T-helper 9 cell (primary cell): ENCODE results near the gene PDE9A.
"Not testable (repeated sequence)": the region's sequence is repeated elsewhere in the genome, so short reads cannot be mapped to it uniquely, and the experiment has no call there.

Source experiments
- DNase-seq: peaks from one replicate; pipeline ENCODE4 v3.0.0-alpha.2; 2020

Gene PDE9A

DNA sequence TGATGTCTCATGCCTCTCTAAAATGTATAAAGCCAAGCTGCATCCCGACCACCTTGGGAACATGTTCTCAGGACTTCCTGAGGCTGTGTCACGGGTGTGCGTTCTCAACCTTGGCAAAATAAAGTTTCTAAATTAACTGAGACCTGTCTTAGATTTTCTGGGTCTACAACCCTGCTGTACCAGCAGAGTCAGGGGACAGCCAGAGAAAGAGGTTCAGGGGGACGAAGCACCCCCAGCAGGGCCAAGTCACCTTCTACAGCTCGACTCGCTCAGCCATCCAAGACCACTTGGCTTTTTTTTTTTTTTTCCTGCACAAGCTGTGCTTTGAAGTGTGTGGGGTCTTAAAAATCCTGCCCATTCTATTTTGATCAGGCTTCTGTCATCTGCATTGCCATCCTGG, 28.5 kb upstream of the PDE9A start:
- no peak for DNase-seq

DNA sequence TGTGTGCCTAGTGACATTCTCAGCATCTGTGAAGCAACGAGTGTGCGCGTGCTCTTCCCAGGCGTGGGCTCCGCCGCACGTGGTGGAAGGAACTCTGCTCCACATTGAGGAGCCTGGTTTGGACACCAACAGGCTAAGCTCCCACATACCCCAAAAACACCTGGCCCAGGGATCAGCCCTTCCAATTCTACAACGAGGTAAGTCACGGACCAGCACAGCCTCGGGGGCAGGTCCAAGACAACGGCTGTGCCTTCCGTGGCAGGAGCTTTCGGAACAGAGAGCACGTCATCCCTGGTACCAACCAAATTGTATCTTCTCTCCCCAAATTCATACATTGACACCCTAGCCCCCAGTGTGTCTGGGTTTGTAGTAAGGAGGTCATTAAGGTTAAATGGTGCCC, 27.2 kb upstream of the PDE9A start:
- DNase-seq: no peak

DNA sequence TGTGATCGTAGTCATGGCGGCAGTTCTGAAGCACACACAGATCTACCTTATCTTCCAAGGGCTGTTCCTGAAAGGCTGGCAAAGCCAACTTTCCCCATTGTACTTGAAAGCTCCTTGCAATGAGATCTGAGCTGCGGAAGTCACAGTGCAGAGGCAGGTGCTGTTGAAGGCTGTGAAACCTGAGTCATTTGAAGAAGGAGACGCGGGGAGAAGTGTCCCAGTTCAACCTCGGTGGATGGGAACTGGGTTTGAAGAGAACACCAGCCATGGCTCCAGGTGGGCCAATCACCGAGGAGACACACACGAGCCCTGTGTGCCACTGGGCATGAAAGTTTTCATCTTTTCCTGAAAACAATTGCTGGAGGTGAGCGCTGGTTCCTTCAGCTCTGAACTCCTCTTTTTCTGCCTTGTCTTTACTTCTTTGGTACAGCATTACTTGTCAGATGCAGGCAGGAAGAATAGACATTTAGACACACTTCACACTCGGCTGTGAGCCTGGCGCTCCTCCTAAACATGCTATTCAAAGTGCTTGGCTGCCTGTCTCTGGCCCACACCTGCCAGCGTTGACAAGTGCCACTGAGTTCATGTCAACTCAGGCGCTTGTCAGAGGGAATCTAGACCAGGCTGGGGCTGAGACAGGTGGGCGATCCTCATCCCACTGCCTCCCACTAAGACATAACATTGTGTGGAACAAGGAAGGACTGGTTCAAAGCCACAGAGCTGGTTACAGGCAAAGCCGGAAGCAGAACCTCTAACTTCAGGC, 25.7 kb upstream of the PDE9A start:
- DNase-seq: no peak

DNA sequence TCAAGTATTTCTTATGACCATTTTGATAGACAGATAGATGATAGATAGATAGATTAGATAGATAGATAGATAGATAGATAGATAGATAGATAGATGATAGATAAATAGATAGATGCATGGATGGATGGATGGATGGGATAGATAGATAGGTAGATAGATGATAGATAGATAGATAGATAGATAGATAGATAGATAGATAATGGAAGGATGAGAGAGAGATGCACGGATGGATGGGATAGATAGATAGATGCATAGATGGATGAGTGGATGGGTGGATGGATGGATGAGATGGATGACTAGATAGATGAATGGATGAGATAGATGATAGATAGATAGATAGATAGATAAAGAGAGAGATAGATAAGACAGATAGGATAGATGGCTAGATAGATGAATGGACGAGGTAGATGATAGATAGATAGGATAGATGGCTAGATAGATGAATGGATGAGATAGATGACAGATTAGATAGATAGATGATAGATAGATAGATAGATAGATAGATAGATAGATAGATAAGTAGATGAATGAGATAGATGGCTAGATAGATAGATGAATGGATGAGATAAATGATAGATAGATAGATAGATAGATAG, 24.9 kb upstream of the PDE9A start:
- DNase-seq: not testable (repeated sequence)

DNA sequence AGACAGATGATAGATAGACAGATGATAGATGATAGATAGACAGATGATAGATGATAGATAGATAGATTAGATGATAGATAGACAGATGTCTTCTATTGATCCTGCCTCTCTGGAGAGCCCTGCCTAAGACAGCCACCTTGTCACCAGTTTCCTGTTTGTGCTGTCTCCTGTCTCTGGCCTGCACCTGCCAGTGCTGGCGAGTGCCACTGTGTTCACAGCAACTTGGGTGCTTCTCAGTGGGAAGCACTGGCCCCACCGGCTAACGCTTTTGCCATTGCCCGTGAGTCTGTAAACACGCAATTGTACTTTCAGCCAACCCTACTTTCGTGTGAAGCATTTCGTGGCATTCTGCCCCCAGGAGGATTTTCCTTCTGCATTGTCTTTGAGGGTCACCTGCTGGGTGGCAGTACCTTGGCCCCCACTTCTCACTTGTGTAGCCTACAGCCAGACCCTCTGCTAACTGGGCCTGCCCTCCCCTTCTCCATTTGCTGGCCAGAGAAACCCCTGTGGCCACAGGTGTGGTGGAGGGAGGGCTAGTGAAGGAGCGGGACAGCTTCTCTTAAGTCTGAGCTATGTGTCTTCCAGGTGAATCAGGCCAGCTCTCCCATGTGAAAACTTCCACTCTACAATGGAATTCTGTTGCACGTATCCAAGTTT, 23.4 kb upstream of the PDE9A start:
- DNase-seq: no peak

DNA sequence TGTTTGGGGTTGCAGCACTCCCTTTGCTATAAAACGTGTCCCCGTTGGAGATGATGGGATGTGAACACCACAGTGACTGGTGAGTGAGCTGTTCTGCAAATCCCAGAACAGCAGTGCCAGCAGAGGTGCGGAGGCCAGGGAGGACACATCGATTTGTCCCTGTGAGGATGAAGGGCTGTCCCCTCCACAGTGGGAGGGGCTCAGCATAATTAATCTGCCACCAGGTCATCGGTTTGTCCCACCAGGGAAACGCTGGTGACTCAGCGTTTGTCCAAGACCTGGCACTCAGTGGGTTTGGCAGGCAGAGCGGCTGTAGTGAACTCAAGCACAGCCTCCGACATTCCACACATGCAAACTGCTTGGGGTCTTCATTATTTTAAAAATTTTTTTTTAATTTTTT, 22.8 kb upstream of the PDE9A start:
- DNase-seq: no peak

DNA sequence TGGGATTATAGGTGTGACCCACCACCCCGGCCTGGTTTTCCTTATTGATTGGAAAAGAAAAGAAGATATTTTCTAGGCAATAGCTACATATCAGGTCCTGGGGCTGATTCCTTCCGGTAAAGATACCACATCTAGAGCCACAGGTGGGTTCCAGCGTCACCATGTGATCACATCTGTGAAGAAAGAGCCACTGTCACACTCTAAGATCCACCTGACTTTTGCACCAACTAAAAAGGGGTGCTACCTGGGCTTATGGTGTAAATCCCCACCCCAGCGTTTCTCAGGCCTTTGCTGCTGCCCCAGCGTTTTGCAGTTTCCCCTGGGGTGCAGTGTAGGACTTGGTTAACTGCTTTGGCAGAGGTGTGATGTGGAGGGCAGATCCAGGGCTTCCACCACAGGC, 22.3 kb upstream of the PDE9A start:
- no peak for DNase-seq

DNA sequence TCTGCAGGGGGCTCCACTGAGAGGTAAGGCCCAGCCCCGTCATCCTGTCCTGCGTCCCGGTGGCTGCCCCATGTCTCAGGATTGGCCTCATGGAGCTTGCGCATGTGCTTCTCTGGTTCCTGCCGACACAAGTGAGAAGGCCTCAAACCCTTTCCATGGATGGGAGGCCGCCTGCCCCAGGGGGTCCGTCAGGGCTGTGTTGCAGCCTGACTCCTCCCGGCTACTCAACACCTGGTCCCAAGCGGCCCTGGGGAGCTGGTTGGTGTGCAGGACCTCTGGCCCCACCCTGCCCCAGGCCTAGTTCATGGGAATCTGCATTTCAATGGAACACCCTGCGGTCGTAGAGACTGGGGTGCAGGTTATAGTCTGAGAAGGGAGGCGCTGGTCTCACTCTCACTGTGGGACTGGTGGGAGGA, 21.1 kb upstream of the PDE9A start:
- no peak for DNase-seq

DNA sequence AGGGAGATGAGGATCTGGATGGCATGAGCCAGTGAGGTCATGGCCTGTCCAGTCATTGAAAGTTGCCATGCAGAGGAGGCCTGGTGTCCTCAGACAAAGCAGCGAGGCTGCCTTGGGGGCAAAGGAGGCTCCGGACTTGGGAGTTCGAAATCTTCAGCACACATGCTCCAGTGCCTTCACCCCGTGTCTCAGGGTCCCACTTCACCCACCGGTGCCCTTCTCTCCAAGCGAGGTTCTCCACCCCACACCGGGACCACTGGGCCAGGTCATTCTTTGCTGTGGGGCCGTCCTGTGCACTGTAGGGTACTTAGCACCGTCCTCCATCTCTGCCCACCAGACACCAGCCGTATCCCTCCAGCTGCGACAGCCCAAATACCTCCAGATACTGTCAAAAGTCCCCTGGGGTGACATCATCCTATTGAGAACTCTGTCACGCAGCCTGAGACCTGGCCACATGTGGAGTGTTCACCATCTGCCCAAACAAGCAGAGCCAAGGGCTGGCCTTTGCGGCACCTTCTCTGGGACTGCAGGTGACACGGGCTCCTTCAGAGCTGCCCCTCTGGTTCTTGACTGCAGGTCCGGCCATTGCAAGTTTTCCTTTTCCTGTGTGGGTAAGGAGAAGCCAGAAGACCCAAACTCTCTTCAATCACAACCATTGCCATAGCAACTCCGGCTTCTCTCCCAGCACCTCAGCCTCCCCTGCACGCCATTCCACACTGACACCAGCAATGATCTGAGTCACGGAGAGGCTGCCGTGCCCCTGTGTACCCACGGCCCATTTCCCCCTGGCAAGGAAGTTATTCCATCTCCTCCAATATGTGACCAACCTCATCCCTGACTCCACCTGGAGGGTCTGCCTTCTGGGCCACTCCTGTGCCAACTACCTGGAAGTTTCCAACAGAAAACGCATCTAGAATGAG, 20.4 kb upstream of the PDE9A start:
- no peak for DNase-seq

DNA sequence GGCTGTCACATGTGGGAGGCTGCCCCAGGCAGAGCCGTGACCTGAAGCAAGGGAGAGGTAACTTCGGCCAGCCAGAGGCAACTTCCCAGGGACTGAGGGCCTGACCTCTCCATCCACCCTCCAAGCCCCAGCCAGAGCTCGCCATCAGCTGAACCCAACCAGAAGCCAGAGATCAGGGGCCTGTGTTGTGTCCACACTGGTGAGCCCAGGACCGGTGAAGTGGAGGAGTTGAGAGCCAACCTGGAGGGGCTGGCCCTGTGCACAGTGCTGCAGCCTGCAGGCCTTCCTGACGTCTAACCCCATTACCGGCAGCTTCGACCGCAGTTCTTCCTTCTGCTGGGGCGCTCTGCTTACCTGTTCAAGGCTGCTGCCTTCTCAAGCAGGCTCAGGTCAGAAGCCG, 19.6 kb upstream of the PDE9A start:
- DNase-seq: no peak

DNA sequence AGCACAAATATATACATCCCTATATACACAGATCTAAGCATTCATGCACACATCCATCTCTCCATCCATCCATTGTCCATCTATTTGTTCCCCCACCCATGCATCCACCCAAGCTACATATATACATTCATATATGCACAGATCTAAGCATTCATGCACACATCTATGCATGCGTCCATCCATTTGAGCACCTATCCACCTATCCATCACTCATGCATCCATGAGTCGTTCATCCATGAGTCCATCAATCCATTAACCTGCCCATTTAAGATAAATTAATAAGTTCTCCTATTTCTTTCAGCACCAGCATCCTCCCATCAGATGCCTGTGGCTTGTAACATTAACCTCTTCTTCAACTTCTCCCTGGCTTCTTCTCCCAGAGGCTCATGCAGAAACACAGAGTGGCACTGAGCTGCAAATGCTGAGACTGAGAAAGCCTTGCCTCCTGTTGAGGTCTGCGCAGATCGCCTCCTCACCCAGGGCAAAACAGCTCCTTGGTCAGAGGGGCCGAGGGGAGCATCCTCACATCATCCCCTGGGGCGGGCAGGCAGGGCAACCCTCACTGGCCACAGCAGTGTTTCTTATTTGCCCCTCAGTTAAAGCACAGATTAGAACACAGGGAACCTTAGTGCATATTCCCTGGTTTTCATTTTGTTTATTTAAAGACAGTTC, 17.4 kb upstream of the PDE9A start:
- no peak for DNase-seq

DNA sequence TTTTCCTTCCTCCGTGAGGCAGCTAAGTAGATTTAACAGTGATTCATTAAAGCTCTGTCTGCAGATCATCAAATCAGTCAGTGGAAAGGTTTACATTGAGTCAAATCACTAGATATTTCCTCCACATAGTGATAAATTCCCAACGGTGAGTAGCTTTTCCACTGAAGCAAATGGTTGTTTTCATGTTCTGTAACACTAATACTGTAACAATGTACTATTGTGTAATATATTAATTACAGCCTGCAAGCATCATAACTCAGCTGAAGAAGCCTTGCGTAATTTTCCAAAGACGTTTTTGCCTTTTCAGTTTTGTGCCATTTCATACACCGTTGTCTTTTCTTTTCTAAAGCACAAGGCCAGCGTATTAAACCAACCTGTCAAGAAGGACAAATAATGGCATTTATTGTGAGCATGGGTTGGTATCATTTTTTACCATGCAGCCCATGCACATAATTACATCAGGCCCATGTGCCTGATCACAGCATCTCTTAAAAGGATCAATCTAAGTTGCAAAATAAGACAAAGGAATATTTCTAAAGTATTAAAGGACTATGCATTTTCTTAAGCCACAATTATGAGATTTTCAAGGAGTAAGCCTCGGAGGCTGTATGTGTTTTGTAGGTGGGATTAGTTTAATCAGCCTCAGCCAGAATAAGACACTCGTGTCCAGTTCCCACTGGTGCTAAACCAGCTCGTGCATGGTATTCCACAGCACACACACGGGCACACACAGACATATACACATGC, 16.7 kb upstream of the PDE9A start:
- no peak for DNase-seq

DNA sequence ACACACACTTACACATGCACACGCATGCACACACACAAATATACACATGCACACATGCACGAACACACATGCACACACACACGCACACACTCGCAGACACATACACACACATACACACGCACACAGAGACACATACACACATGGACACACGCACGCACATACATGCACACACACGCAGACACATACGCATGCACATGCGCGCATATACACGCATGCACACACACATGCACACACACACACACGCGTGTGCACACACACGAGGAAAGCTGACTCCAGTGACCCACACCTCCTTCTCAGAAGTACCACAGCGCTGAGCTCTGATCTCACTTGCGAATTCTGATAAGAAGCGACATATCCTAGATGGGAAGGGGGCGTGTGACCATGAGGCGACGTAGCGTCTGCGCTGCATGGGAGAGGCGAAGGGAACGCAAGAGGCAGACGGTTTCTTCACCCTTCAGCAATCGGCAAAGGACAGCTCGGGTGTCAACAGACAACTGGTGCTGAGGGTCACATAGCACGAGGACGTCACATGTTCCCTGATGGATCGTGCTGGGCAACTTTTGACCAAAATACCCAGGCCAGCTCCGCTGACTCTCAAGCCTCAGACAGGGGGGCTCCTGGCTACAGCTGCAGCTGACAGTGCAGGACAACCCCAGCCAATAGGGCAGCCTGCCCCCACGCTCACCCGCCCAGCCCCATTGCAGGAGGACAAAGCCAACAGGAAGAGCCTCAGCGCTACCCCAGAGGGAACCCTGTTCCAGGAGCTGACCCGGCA, 16.0 kb upstream of the PDE9A start:
- no peak for DNase-seq

DNA sequence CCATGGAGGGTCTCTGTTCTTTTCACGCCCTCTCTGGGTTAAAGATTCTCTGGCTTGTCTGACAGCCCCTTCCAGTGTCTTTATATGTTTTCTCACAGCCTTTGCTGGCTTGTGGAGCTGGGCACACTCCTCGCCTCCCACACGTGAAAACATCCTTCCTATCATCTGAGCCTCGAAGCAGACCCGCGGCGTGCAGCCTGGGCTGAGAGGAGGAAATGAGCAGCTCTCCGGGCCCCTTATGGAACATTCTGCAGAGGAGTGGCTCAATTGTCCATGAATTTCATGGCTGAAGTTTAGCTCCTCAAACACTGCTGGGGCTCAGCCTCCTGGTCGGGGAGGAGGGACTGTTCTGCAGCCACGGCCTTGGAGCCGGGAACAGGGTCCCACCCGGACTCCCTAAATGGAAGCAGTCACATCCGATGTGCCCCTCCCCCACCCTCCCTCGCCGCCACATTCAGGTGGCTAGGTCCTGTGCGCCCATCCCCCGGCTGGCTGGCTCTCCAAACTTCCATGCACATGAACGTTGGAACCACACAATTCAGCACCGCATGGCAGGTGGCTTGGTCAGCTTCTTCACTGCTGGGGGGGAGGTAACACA, 15.1 kb upstream of the PDE9A start:
- DNase-seq: no peak

DNA sequence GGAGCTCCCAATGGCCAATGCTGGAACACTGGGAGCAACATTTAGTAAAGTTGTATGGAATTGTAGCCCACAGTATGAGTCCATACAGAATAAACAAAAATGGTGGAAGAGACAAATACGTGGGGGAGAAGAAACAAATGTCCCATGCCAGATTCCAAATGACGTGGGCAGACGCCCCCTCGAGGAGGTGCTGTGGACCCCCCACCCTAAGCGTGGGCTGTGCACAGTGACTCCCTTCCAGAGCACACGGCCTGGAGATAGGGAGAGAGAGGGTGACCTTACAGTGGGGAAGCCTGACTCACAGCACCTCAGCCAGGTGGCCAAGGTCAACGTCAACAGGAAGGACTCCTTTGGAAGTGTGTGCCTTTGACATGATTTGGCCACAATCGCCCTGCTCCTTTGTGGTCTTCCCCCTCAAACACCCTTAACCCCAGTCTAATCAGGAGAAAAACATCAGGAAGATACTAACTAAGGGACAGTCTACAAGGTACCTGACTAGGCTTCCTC, 13.7 kb upstream of the PDE9A start:
- no peak for DNase-seq

DNA sequence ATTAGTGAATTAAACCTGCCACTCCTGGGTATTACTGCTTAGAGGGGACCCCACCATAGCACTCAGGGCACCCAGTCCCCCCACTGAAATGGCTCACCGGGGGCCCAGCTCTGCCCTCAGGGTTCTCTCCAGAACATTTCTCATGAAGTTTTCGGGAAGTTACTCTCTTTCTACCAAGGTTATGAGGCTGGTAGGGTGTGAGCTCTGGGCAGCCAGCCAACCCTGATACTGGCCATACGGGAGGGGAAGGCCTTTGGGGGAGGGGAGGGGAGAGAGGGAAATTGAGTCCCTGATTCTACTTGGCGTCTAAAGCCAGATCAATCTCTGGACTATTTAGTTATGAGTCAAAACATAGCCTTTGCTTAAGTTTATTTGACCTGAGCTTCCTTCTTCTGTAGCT, 12.9 kb upstream of the PDE9A start:
- no peak for DNase-seq

DNA sequence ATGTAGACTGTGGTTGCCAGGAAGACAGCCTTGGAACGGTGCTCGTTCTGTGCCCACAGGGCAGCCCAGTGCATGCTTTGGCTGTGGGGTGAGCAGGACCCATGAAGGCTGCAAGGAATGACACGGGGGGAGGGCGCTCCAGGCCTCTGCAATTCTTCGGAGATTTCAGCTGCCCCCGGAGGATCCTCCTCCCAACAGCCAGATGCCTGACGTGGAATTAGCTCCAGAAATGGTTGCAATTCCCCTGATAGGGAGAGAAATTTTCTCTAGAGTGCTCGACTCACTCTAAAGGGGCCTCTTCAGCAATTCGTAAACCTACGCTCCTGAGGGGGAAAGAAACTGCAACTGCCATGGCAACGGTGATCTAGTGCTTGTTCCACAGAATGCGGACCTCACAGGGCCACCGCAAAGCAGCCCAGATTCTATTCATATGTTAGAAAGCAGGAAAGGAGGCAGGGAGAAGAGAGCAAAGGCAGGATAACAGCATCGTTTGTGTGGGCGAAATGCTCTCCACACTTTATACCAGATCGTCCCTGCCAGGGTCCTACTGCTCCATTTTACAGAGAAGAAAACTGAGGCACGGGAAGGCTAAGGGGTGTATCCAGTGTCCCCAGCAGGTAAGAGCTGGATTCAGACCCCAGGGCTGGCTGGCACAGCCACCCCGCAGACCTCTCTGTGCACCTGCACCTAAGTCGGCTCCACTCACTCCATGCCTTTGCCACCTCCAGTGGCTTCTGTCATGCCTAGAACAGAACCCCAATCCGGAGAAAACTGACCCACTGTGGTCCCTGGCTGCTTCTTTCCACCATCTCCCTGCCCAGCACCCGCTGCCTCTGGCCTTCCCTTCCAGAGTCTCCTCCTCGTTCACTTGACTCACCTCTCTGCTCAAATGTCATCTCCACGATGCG, 11.9 kb upstream of the PDE9A start:
- DNase-seq: no peak

DNA sequence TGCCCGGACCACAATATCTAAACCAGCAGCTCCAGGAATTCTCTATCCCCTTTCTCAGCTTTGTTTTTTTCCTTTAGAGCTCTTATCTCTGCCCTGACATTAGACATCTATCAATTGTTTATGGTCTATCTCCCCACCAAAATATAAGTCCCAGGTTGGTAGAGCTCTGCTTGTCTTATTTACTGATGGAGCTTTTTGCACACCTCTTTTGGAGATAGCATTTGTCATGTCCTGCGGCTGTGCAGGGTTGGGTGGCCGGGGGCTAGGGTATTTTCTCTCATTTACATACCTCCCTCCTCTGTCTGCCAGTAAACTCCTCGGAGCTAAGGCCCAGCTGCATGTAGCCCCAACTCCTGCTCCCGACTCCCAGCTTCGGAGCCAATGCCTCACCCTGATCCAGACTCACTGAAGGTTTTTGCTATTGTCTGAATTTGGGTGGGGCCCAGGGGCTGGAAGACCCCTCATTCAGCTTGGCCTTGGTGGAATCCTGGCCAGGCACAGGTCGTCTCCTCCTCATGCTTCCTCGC, 11.1 kb upstream of the PDE9A start:
- no peak for DNase-seq
